Mucosa of descending colon (tissue), 3 donors: ENCODE measurements around the gene EID3. TPM values are rescaled to one million over a fixed set of nuclear protein-coding genes. Genes with fewer than 3 reads are reported as not detected.

Source experiments
- ATAC-seq: fragments of 200-7000 bp; cut with Tn5 transposase; one replicate; pipeline ENCODE4 v1.9.1; 2020; ENCODE audit warnings: mild to moderate bottlenecking, moderate library complexity
- DNase-seq, 3 donors: peaks; one replicate each; pipeline ENCODE4 v3.0.0-alpha.2; 2020
- H3K36me3 ChIP-seq: fragments of 200-600 bp; one replicate; pipeline ENCODE4 v1.8.0; 2021; ENCODE audit warnings: low read depth, mild to moderate bottlenecking
- H3K4me1 ChIP-seq: fragments of 200-600 bp; one replicate; pipeline ENCODE4 v1.8.0; 2021; ENCODE audit warnings: low read depth, mild to moderate bottlenecking
- H3K4me3 ChIP-seq: fragments of 200-600 bp; one replicate; pipeline ENCODE4 v1.8.0; 2021; ENCODE audit warnings: mild to moderate bottlenecking
- H3K9me3 ChIP-seq: fragments of 200-600 bp; one replicate; pipeline ENCODE4 v1.8.0; 2021; ENCODE audit warnings: mild to moderate bottlenecking
- intact Hi-C, 2 donors: fragments of 100-400 bp; cut with DNase I in 1 of 2; cut with micrococcal nuclease in 1 of 2; formaldehyde crosslinking; loops; one replicate each; pipeline versions ENCODE4 v1.11.0 to v1.11.1; 2022; cut with DNase I, micrococcal nuclease
- total RNA-seq, 3 donors: library from RNA; stranded (reverse); fragmentation: NEBNext Ultra II Directional in 2 of 3; extraction: Animal tissue kit (Norgen Biotek cat#: 25700) in 2 of 3; gene quantifications; one replicate each; pipeline versions ENCODE4 v1.2.1 to v1.2.4, GENCODE V29; 2021 to 2023
- TF ChIP-seq, protein P1 (sequence below): fragments of 200-600 bp; IDR thresholded peaks from one replicate; pipeline ENCODE4 v1.8.0; 2022; ENCODE audit warnings: antibody characterized with exemption, mild to moderate bottlenecking
- donor health status: DM: no; HTN: no; CAD: no; lungs with moderate emphysema.
- donor health status: DM: no; HTN: no; CAD: no.
- donor health status: DM: no; HTN: yes; CAD: no.

The EID3 gene
- total RNA-seq, 3 donors from 2014 or later = 2.4 to 6.4 (median 3.9) TPM

GRCh38 chr12:104279164-104279563, 24.4 kb upstream of the EID3 start:
- DNase-seq (no peak), ATAC-seq (no peak)
- H3K9me3 ChIP-seq = no peaks in the 10 kb centered on the region
- H3K4me1 ChIP-seq = peaks cover 9% of the 10 kb centered on the region
- intact Hi-C loops = no loop called here
- H3K36me3 ChIP-seq = no peaks in the 10 kb centered on the region
- TF ChIP-seq, protein P1, sequence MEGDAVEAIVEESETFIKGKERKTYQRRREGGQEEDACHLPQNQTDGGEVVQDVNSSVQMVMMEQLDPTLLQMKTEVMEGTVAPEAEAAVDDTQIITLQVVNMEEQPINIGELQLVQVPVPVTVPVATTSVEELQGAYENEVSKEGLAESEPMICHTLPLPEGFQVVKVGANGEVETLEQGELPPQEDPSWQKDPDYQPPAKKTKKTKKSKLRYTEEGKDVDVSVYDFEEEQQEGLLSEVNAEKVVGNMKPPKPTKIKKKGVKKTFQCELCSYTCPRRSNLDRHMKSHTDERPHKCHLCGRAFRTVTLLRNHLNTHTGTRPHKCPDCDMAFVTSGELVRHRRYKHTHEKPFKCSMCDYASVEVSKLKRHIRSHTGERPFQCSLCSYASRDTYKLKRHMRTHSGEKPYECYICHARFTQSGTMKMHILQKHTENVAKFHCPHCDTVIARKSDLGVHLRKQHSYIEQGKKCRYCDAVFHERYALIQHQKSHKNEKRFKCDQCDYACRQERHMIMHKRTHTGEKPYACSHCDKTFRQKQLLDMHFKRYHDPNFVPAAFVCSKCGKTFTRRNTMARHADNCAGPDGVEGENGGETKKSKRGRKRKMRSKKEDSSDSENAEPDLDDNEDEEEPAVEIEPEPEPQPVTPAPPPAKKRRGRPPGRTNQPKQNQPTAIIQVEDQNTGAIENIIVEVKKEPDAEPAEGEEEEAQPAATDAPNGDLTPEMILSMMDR = no peak
- H3K4me3 ChIP-seq = no peak overlapping the region

DNA sequence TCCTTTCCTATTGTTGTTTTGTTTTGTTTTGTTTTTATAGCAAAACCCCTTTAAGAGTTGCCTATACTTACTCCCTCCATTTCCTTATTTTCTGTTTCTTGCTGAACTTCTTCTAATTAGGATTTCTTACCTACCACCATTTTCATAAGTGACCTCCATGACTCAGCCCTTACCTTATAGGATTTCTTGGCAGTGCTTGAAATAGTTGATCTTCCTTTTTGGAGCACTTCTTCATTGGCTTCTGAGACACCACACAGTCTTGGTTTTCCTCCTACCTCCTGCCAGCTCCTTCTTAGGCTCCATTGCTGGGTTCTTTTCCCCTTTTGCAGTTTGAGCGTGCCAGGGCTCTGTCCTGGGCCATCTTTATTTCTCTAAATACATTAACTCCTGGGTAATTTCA, 23.4 kb upstream of the EID3 start:
- no peak for DNase-seq

DNA sequence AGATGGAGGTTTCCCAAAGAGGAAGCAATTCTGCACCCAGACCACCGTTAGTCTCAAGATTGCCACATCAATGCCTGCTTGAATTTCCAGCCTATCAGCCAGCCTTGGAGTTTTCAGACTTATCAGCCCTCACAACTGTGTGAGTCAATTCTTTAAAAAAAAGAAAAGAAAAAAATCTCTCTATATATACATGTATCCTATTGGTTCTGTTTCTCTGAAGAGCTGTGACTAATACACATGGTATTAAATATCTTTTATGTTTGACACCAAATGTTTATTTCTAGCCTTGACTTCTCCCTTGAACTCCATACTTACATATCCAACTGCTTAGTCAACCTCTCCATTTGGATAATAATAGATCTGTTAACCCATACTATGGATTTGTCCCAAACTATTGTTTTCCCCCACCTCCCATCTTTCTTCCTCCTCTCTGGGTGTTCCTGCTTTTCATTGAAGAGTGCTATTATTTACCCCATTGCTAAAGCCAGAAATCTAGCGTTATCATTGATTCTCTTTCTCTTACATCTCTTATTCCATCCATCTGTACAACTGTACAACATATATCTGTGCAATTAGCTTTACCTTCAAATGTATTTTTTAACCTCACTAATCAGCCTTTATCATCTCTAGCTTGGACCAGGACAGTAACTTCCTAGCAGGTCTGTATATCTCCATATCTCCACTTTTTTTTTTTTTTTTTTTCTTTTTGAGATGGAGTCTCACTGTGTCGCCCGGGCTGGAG, 22.7 kb upstream of the EID3 start:
- intact Hi-C loops = no loop called here
- TF ChIP-seq, protein P1 = no peak
- Histone ChIP-seq H3K9me3 (no peaks in the 10 kb centered on the region), H3K36me3 (no peaks in the 10 kb centered on the region), H3K4me3 (no peak overlapping the region), H3K4me1 (peaks cover 13% of the 10 kb centered on the region)
- DNase-seq (no peak), ATAC-seq (no peak)

More for the DNA sequence above, 23.4 kb upstream of the EID3 start:
- Histone ChIP-seq H3K4me3 (no peak overlapping the region), H3K9me3 (no peaks in the 10 kb centered on the region), H3K36me3 (no peaks in the 10 kb centered on the region), H3K4me1 (peaks cover 10% of the 10 kb centered on the region)
- TF ChIP-seq, protein P1 = no peak
- ATAC-seq = no peak
- intact Hi-C loops = no loop called here

- no peak overlapping the region for H3K4me3 ChIP-seq
- TF ChIP-seq, protein P1 = no peak
- peaks cover 13% of the 10 kb centered on the region for H3K4me1 ChIP-seq
- H3K9me3 ChIP-seq = no peaks in the 10 kb centered on the region
- DNase-seq (no peak), ATAC-seq (no peak)
- intact Hi-C loops = no loop called here
- H3K36me3 ChIP-seq = no peaks in the 10 kb centered on the region
These were observed 21.9 kb upstream of the EID3 start for GRCh38 chr12:104281636-104282035.

DNA sequence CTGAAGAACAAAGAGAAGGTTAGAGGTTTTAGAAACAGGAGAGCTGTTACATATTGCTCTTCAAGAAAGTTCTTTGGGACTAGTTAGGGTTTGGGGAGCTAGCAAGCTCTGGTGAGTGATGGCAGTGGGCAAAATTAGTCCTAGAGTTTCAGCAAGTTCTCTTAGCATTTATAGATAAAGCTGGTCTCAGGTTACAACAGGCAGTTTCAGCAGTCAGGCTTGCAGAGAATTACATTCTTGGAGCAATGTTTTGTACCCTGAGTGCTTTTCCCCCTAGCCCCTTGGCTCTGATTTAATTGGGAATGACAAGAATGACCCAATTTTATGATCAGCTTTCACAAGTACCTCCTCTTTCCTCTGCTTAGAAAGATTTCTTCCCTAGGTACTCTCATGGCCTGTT, 21.4 kb upstream of the EID3 start:
- Histone ChIP-seq H3K4me3 (no peak overlapping the region), H3K9me3 (no peaks in the 10 kb centered on the region), H3K4me1 (peaks cover 13% of the 10 kb centered on the region), H3K36me3 (no peaks in the 10 kb centered on the region)
- ATAC-seq (no peak), DNase-seq (no peak)
- intact Hi-C loops = no loop called here
- TF ChIP-seq, protein P1 = no peak
